ACC112 (cell line): Measurements from ENCODE around the gene STX17.

Experiments used
- H2AFZ ChIP-seq: fragments of 200-600 bp; sonication (generic); one replicate; pipeline ENCODE4 v1.6.0; 2017; ENCODE audit warnings: antibody characterized with exemption, low read length; ENCODE audit not compliant: unreplicated experiment
- H3K27ac ChIP-seq: fragments of 200-600 bp; sonication (generic); 2 replicates; pipeline ENCODE4 v1.5.1; 2014; ENCODE audit warnings: low read depth, mild to moderate bottlenecking, antibody characterized with exemption, low read length, moderate library complexity
- H3K27me3 ChIP-seq: fragments of 200-600 bp; sonication (generic); 2 replicates; pipeline ENCODE4 v1.6.1; 2014; ENCODE audit warnings: mild to moderate bottlenecking, antibody characterized with exemption, low read length, moderate library complexity, mixed read lengths; ENCODE audit not compliant: insufficient read depth
- H3K36me3 ChIP-seq: fragments of 200-600 bp; sonication (generic); 2 replicates; pipeline ENCODE4 v1.6.1; 2016; ENCODE audit warnings: mild to moderate bottlenecking, antibody characterized with exemption, low read length, moderate library complexity, mixed read lengths; ENCODE audit not compliant: insufficient read depth
- H3K4me1 ChIP-seq: fragments of 200-600 bp; sonication (generic); one replicate; pipeline ENCODE4 v1.6.1; 2016; ENCODE audit warnings: low read length, mixed read lengths; ENCODE audit not compliant: insufficient read depth, unreplicated experiment, control insufficient read depth
- H3K4me3 ChIP-seq: fragments of 200-600 bp; sonication (generic); 2 replicates; pipeline ENCODE4 v1.5.1; 2014; ENCODE audit warnings: mild to moderate bottlenecking, low read depth, low read length
- H3K79me2 ChIP-seq: fragments of 200-600 bp; sonication (generic); one replicate; pipeline ENCODE4 v1.6.0; 2016; ENCODE audit warnings: low read length; ENCODE audit not compliant: control insufficient read depth, unreplicated experiment, insufficient read depth

Gene STX17

GRCh38 chr9:99998866-99999265, 92.4 kb downstream of the STX17 start:
- no peak overlapping the region for H3K4me3 ChIP-seq
- peaks cover 15% of the 10 kb centered on the region for H3K36me3 ChIP-seq

DNA sequence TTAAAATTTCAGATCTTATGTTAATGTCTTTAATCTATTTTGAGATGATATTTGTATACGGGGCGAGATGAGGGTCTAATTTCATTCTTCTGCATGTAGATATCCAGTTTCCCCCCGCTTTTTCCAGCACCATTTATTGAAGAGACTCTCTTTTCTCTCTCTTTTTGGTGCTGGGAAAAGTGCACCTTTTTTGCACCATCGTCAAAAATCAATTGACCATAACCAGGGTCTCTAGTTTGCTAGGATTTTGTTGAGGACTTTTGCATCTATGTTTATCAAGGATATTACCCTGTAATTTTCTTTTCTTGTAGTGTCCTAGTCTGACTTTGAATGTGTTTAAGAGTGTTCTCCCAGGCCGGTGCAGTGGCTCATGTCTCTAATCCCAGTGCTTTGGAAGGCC, 93.3 kb downstream of the STX17 start:
- Histone ChIP-seq H3K79me2 (no peaks in the 10 kb centered on the region), H3K4me3 (no peak overlapping the region), H3K27ac (no peak overlapping the region), H3K27me3 (no peaks in the 10 kb centered on the region), H2AFZ (no peak overlapping the region), H3K4me1 (no peaks in the 10 kb centered on the region), H3K36me3 (peaks cover 22% of the 10 kb centered on the region)

More at GRCh38 chr9:99998866-99999265, 92.4 kb downstream of the STX17 start:
- no peak overlapping the region for H2AFZ ChIP-seq
- no peaks in the 10 kb centered on the region for H3K79me2 ChIP-seq
- H3K27me3 ChIP-seq: no peaks in the 10 kb centered on the region
- no peaks in the 10 kb centered on the region for H3K4me1 ChIP-seq
- H3K27ac ChIP-seq: no peak overlapping the region

DNA sequence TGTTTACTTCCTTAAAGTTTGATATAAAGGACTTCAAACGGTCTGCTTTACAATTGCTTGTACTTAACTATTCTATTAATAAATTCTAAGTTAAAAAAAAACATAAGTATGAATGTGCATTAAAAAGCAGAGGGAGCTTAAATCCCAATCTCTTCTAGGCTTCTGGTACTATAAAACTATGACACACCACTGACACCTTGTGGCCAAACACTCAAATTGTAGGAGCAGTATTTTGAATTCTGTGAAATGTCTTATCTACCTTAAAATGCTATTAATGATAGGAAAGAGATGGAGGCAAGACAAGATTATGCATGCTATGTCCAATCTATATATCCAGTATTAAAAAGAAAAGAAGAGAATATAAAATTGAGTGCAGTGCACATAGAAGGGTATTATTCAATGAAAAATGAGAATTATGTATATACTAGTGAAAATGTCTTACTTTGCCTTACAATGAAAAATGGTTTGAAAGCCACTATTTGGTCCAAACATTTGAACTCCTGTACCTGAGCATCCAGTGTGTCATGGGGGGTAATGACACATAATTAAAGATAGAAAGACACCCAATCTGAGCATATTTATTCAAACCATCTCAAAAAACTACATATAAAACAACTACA, 104.7 kb downstream of the STX17 start:
- H3K79me2 ChIP-seq: no peaks in the 10 kb centered on the region
- peaks cover 19% of the 10 kb centered on the region for H3K36me3 ChIP-seq
- H3K4me1 ChIP-seq: no peaks in the 10 kb centered on the region
- H3K4me3 ChIP-seq: no peak overlapping the region
- no peaks in the 10 kb centered on the region for H3K27me3 ChIP-seq
- H3K27ac ChIP-seq: no peak overlapping the region
- H2AFZ ChIP-seq: no peak overlapping the region

GRCh38 chr9:100012279-100012678, 105.8 kb downstream of the STX17 start:
- H3K79me2 ChIP-seq: no peaks in the 10 kb centered on the region
- H3K4me1 ChIP-seq: no peaks in the 10 kb centered on the region
- no peak overlapping the region for H2AFZ ChIP-seq
- H3K27ac ChIP-seq: no peak overlapping the region
- H3K36me3 ChIP-seq: peaks cover 19% of the 10 kb centered on the region
- no peaks in the 10 kb centered on the region for H3K27me3 ChIP-seq
- no peak overlapping the region for H3K4me3 ChIP-seq

GRCh38 chr9:100013573-100013972, 107.1 kb downstream of the STX17 start:
- no peaks in the 10 kb centered on the region for H3K79me2 ChIP-seq
- no peak overlapping the region for H3K4me3 ChIP-seq
- no peaks in the 10 kb centered on the region for H3K4me1 ChIP-seq
- no peak overlapping the region for H2AFZ ChIP-seq
- H3K27me3 ChIP-seq: no peaks in the 10 kb centered on the region
- H3K36me3 ChIP-seq: peaks cover 19% of the 10 kb centered on the region
- H3K27ac ChIP-seq: no peak overlapping the region

GRCh38 chr9:100014846-100015245, 108.4 kb downstream of the STX17 start:
- no peaks in the 10 kb centered on the region for H3K4me1 ChIP-seq
- H3K36me3 ChIP-seq: peaks cover 19% of the 10 kb centered on the region
- no peak overlapping the region for H3K27ac ChIP-seq
- no peaks in the 10 kb centered on the region for H3K27me3 ChIP-seq
- no peak overlapping the region for H3K4me3 ChIP-seq
- no peak overlapping the region for H2AFZ ChIP-seq
- H3K79me2 ChIP-seq: no peaks in the 10 kb centered on the region

DNA sequence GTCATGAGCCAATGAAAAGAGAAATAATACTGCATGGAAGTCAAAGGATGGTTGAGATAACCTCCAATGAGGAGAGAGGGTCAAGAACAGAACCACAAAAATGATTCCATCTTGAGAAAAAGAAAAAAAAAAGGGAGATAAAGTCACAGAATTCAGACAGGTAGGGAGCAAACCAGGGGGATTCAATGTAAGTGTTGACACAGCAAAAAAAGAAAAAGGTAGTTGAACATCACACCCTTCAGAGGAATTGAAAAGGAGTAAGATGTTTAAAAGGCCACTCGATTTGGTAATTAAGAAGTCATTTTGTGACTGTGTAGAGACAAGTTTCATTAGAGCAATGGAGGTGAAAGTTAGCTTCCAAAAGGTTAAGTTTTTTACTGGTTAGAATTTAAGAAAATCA, 113.1 kb downstream of the STX17 start:
- H3K4me1 ChIP-seq: no peaks in the 10 kb centered on the region
- H3K27ac ChIP-seq: no peak overlapping the region
- 0 out of 2 replicates have a peak, but pooled peaks cover 3% of the 10 kb centered on the region for H3K36me3 ChIP-seq

More for the DNA sequence above, 113.1 kb downstream of the STX17 start:
- no peak overlapping the region for H3K4me3 ChIP-seq
- no peaks in the 10 kb centered on the region for H3K79me2 ChIP-seq
- H2AFZ ChIP-seq: no peak overlapping the region
- no peaks in the 10 kb centered on the region for H3K27me3 ChIP-seq
